ENCODE results near the gene IL1A. TPM values are rescaled to one million over a fixed set of nuclear protein-coding genes. Genes with fewer than 3 reads are reported as not detected.

Gene IL1A
- total and polyA plus RNA-seq, 10 of the 15 experiments (the other 5 are each of a cell fraction or from before 2014, with no cell fraction given) = 0.10 to 8.7 (median 6.9) TPM

GRCh38 chr2:112733456-112733855 lies 50.8 kb downstream of the IL1A start:
- Histone ChIP-seq H2AFZ (ENCODE audit: control insufficient read depth, low read depth, low read length) (no peak overlapping the region), H4K20me1 (ENCODE audit: control insufficient read depth, insufficient read depth) (no peaks in the 10 kb centered on the region), H3K4me3 (no peak overlapping the region), H3K36me3 (ENCODE audit: control insufficient read depth in 2 of 2, insufficient read depth in 2 of 2, low read length in 1 of 2) (peaks cover 0 to 4% of the 10 kb centered on the region in 2 experiments; a peak in 1 of 4 replicates), H3K4me1 (ENCODE audit: control insufficient read depth, insufficient read depth, low read length) (peaks cover under 1% of the 10 kb centered on the region; the same call in 1 of the 2 replicates), H3K9ac (ENCODE audit: control insufficient read depth, insufficient read depth, low read length) (no peak overlapping the region), H3K27me3 (replicated peaks in 1 of 2; ENCODE audit: control insufficient read depth in 2 of 2, insufficient read depth in 2 of 2, low read length in 1 of 2) (no peaks in the 10 kb centered on the region), H3K9me3 (replicated peaks; ENCODE audit: control insufficient read depth, insufficient read depth, low read length) (no peaks in the 10 kb centered on the region), H3K79me2 (ENCODE audit: control insufficient read depth, insufficient read depth, low read length) (no peaks in the 10 kb centered on the region), H3K27ac (ENCODE audit: control insufficient read depth, insufficient read depth) (no peak overlapping the region), H3K4me2 (ENCODE audit: control insufficient read depth, insufficient read depth) (no peak overlapping the region)
- RAD21 ChIA-PET (ENCODE audit: unreplicated experiment) = interaction anchor here (1.6 kb wide), 1 partner anchor 208 kb away, joined by 9 read pairs; no protein-coding TSS in a partner anchor
- DNase-seq (ENCODE audit: low read depth, low spot score) (no peak), ATAC-seq (no peak), FAIRE-seq (no peak)
- POLR2A ChIA-PET = interaction anchor here (0.6 to 0.7 kb wide), 2 partner anchors 17 to 300 kb away, joined by 3 to 4 read pairs; partner anchors contain the start of gene RGPD8
- CTCF ChIA-PET = interaction anchor here (10.4 to 12.8 kb wide), 2 partner anchors 103 to 208 kb away, joined by 106 to 671 read pairs; no protein-coding TSS in a partner anchor
- in situ Hi-C loops (cut with MboI) = no loop called here
- intact Hi-C loops (cut with micrococcal nuclease; ENCODE audit: unreplicated experiment) = no loop called here
- SMC1A ChIA-PET (ENCODE audit: uncharacterized antibody, unreplicated experiment) = interaction anchor here (1.6 to 2.9 kb wide), 2 partner anchors 15 to 208 kb away, joined by 6 to 11 read pairs; no protein-coding TSS in a partner anchor
- 78% methylated on average over 4 of the region's 4 CpGs for WGBS (ENCODE audit: insufficient coverage, insufficient replicate concordance, low lambda C conversion rate, missing lambda C conversion rate)
- TF ChIP-seq PRDM15 (CRISPR knock-in tag; IDR thresholded peaks at IDR 0.05) = no peak
- TF ChIP-seq RAD21 (IDR thresholded peaks at IDR 0.05; ENCODE audit: insufficient read depth, low read depth, low read length) = no peak
- TF ChIP-seq RB1 (IDR thresholded peaks at IDR 0.05; ENCODE audit: borderline replicate concordance) = no peak
- TF ChIP-seq FOXM1 (IDR thresholded peaks at IDR 0.05; ENCODE audit: low read depth, low read length) = no peak
- no peak for TF ChIP-seq STAT3 (IDR thresholded peaks at IDR 0.05; ENCODE audit: low read depth, low read length)
- TF ChIP-seq TBL1XR1 (IDR thresholded peaks at IDR 0.05; ENCODE audit: low read depth, low read length) = no peak
- no peak for TF ChIP-seq KDM1A (IDR thresholded peaks at IDR 0.05; ENCODE audit: borderline replicate concordance)
- TF ChIP-seq NRF1 (conservative IDR thresholded peaks at IDR 0.05; ENCODE audit: low read depth, low read length) = no peak
- no peak for TF ChIP-seq TCF7 (IDR thresholded peaks at IDR 0.05; ENCODE audit: borderline replicate concordance)
- BruUV-seq (replicated peaks) = no TSS peak

All from GM12878 (cell line).